Measurements from ENCODE around the gene ATOSB. TPM values are rescaled to one million over a fixed set of nuclear protein-coding genes. Genes with fewer than 3 reads are reported as not detected.

The ATOSB gene
- total and polyA plus RNA-seq, 9 of the 15 experiments (the other 6 are each of a cell fraction or from before 2014, with no cell fraction given): 0.45 to 8.0 (median 4.2) TPM

- no peak for TF ChIP-seq CUX1 (CRISPR knock-in tag; IDR thresholded peaks at IDR 0.05)
- TF ChIP-seq ATF1 (CRISPR knock-in tag; IDR thresholded peaks at IDR 0.05): no peak
- peak; percentile 68 for TF ChIP-seq ATF1 (tag; IDR thresholded peaks at IDR 0.05)
- no peak for TF ChIP-seq WHSC1 (IDR thresholded peaks at IDR 0.05; ENCODE audit: low read length)
- no peak for TF ChIP-seq SREBF1 (IDR thresholded peaks at IDR 0.05; ENCODE audit: borderline replicate concordance, low read depth, low read length)
- peak; percentile 75 for TF ChIP-seq MYC (IDR thresholded peaks at IDR 0.05; ENCODE audit: low read depth, low read length)
- TF ChIP-seq MYC (CRISPR knock-in tag; IDR thresholded peaks at IDR 0.05; ENCODE audit: borderline replicate concordance, low read depth): no peak
- peak; percentile 78 for TF ChIP-seq RAD51 (IDR thresholded peaks at IDR 0.05; ENCODE audit: borderline replicate concordance, low read depth)
- peak; percentile 38; the same call in 1 of the 2 replicates for TF ChIP-seq ZBTB7A (IDR thresholded peaks at IDR 0.05; ENCODE audit: borderline replicate concordance, control insufficient read depth, low read depth, low read length)
- TF ChIP-seq SP1 (CRISPR knock-in tag; IDR thresholded peaks at IDR 0.05): peak; percentile 4; the same call in 1 of the 2 replicates
- TF ChIP-seq CREB1 (IDR thresholded peaks at IDR 0.05): peak; percentile 35; the same call in 1 of the 2 replicates
- 0 out of 2 replicates have a peak, but pooled peaks have one; percentile 34 for TF ChIP-seq CREB1 (CRISPR knock-in tag; IDR thresholded peaks at IDR 0.05)
- peak; percentile 83 for TF ChIP-seq PKNOX1 (IDR thresholded peaks at IDR 0.05)
- TF ChIP-seq USF1 (CRISPR knock-in tag; IDR thresholded peaks at IDR 0.05): peak; percentile 93
- peak; percentile 94; the same call in 1 of the 2 replicates for TF ChIP-seq LCOR (CRISPR knock-in tag; IDR thresholded peaks at IDR 0.05)
- TF ChIP-seq KDM5B (IDR thresholded peaks at IDR 0.05; ENCODE audit: insufficient replicate concordance, low read depth, low read length): peak; percentile 43
- no peak for TF ChIP-seq HDGF (IDR thresholded peaks at IDR 0.05)
- no peak for TF ChIP-seq ZNF184 (CRISPR knock-in tag; IDR thresholded peaks at IDR 0.05)
- TF ChIP-seq CREM (IDR thresholded peaks at IDR 0.05; ENCODE audit: low read depth): 0 out of 2 replicates have a peak, but pooled peaks have one; percentile 5
- no peak for TF ChIP-seq SMAD3 (CRISPR knock-in tag; conservative IDR thresholded peaks at IDR 0.05)
- peak; percentile 89 for TF ChIP-seq L3MBTL2 (IDR thresholded peaks at IDR 0.05)
- no peak for TF ChIP-seq DPF2 (IDR thresholded peaks at IDR 0.05)
- TF ChIP-seq CTBP1 (IDR thresholded peaks at IDR 0.05; ENCODE audit: borderline replicate concordance): 0 out of 2 replicates have a peak, but pooled peaks have one; percentile 43
- 0 out of 2 replicates have a peak, but pooled peaks have one; percentile 13 for TF ChIP-seq TCF3 (CRISPR knock-in tag; IDR thresholded peaks at IDR 0.05)
These were observed at the start of gene ATOSB (continued) for GRCh38 chr9:35115680-35116538.
